Stimulated activated naive CD8-positive, alpha-beta T cell treated with anti-CD3 and anti-CD28 coated beads, Interleukin-15, Interleukin-2, amounts not matched to agents 100 U/mL and 50 U/mL, for 24 hours (primary cell): ENCODE results near the gene CNBD2.
A peak's percentile ranks its signal among the peaks of the same experiment; 100 is the strongest.
"Not testable (repeated sequence)": the region's sequence is repeated elsewhere in the genome, so short reads cannot be mapped to it uniquely, and the experiment has no call there.

ENCODE experiments used
- ATAC-seq: fragments of 150-1000 bp; cut with Tn5 transposase; one replicate; pipeline ENCODE4 v1.10.0; 2021
- DNase-seq: peaks from one replicate; pipeline ENCODE4 v3.0.0; 2021

CNBD2 gene

DNA sequence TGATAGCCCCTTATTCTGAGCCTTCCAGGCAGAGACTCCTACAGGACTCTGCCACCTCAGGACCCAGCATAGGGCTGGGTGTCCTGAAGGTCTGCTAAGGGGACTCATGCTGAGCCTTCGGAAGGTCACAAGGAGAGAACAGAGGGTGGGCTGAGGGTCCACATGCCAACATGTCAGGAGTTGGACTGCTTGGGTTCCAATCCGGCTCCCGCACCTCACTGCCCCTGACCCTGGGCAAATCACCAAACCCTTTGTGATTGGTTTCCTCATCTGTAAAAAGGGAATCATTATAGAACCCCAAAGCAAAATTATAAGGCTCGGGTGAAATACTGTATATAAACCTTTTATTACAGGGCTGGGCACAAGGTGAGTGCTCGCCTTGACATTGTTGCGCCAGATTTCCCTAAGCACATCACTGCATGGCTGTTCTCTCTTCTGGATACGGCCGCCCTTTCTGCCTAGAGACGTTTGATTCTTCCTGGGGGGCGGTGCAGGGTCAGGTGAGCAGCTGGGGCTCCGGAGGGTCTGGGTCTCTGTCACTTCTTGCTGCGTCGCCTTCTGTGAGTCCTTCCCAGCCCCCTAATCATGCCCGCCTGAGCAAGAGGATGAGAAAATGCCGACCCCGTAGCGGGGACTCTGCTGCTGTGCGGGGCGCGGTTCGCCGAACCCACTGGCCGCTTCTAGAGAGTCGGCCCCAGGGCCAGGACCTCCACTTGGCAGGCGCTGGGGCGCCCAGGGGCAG lies 95.7 kb downstream of the CNBD2 start:
- DNase-seq, result no peak
- ATAC-seq, result no peak

DNA sequence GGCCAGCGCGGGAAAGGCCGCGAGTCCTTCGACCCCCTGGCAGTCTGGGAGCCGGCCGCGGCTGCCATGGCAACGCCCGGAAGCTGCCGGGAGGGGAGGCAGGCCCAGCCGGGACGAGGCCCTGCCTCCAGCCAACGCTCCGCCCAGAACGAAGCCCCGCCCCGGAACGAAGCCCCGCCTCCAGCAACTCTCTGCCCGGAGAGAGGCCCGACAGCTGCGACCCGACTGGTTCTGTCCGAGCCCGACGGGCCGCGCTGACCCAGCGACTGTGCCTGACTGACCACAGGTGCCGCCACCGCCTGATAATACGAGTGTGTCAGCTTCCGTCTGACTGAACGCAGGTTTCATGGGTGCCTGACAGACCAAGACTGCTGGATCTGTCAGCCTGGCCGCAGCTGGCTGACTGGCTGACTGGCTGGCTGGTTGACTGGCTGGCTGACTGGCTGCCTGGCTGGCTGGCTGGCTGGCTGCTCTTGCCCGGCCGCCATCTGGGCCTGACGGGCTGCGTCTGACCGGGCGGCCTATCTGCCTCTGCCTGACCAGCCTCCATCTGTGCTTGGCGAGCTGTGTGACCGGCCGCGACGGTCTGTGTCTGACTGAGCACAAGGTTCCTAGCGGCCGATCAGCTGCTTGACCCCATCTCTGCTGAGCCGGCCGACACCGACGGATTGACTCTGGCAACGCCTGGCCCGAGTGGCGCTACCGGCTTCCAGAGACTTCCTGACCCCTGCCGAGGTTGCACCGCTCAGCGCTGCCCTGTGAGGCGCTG lies 96.5 kb downstream of the CNBD2 start:
- peak; percentile 96 for DNase-seq
- peak; percentile 96 for ATAC-seq

DNA sequence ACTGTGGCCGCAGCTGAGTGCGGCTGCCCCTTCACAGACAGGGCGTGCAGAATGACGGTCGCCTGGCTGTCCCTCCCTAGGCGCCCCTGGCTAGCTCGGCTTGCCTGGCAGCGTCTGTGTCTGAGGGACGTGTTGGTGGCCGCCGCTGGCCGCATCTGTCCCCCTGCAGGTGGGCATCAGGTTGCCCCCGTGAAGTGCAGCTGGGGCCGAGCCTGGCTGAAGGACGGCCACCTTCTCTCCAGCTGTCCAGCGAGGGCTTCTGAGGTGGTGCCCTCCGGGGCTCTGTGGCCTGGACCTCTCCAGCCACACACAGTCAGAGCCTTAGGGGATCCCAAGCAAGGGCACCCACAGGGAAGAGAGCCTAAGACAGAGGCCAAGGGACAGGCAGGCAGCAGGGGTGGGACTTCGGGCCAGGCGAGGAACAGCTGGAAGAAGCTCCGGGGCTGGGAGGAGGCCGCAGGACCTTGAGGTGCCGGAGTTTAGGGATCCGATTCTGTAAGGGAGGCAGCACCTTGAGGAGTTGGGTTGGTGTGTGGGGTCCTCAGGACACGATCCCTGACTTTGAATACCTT lies 97.1 kb downstream of the CNBD2 start:
- ATAC-seq, result no peak

DNA sequence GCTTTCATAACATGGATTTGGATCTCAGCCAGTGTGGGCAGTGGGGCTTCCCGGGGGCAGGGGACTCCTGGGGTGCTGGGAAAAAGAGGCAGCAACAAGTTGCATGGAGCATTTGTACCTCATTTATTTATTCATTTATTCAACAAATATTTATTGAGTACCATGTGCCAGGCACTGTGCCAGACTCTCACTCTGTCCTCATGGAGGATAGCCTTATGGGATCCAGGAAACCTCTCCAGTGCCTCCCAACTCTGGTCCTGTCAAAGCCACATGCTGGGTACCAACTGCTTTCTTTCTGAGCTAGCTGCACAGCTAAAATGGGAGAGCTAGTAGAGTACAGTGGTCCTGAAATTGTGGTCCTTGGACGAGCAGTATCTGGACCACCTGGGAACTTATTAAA lies 98.4 kb downstream of the CNBD2 start:
- ATAC-seq, result no peak
- no peak for DNase-seq

More for the DNA sequence above, 97.1 kb downstream of the CNBD2 start:
- no peak for DNase-seq

DNA sequence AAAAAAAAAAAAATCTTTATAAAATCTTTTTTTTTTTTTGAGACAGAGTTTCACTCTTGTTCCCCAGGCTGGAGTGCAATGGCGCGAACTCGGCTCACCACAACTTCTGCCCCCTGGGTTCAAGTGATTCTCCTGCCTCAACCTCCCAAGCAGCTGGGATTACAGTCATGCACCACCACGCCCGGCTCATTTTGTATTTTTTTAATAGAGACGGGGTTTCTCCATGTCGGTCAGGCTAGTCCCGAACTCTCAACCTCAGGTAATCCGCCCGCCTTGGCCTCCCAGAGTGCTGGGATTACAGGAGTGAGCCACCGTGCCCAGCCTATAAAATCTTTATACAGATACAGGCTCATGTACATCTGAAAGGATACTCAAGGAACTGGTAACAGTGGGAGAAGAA lies 100.1 kb downstream of the CNBD2 start:
- not testable (repeated sequence) for DNase-seq, ATAC-seq

DNA sequence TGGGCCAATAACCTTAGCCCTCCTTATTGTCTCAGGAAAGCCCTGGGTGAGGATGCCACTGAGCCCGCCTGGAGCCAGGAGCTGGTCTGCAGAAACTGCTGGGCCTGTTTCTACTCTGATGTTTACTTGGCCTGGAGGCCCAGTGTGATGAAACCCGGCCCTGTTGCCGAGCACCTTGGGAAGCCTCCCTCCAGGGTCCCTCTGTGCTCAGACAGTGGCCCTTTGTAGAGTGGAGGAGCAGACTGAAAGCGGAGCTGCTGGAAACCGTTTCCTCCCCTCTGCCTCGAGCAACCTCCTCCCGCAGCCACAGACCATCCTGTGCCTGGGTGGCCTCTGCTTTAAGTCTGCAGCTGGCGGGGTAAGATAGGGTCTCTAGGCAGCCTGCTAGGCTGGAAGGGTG lies 102.1 kb downstream of the CNBD2 start:
- no peak for DNase-seq
- no peak for ATAC-seq

DNA sequence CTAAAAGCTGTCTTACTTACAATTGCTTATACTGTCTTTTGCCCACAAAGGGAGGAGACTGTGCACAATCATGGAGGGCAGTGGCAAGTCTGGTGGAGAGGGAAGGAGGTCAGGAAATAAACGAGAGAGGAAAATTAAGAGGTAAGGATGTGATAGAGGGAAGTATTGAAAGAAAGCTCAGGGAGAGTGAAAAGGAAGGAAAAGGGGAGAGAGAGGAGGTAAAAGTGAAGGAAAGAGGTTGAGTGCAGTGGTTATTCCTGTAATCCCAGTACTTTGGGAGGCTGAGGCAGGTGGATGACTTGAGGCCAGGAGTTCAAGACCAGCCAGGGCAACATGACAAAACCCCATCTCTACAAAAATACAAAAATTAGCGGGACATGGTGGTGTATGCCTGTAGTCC lies 103.5 kb downstream of the CNBD2 start:
- ATAC-seq (no peak), DNase-seq (no peak)

DNA sequence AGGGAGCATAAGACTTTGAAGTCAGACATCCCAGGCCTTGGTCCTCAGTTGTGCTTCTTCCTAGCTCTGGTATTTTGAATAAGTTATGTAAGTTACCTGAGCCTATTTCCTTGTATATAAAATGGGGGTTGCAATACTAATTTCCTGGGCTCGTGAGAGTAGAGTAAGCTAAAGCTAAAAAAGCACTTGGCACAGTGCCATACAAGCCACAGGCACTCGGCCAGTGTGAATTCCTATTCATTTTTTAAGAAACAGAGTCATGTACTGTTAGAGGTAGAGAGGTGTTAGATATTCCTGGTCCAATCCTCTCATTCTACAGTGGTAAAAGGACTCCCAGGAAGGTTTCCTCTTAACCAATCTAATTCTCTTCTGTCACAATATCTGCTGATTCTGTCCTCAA lies 106.6 kb downstream of the CNBD2 start:
- ATAC-seq (no peak), DNase-seq (no peak)

DNA sequence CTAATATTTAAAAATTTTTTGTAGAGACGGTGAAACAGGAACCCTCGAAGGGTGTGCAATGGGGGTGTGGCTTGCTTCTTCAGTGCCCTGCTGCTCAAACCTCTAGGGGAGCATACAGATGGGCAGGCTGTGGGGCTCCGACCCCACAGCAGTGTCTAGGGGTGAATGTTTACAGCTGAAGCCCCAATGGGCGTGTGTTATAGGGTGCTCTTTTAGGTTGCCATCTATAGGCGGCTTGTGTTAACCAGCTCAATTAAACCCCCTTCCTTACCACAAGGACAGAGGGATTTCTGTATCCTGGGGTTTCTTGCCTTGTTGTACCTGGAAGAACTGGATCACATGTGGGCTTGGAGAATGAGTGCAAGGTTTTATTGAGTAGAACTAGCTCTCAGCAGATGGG lies 109.4 kb downstream of the CNBD2 start:
- DNase-seq, ATAC-seq: not testable (repeated sequence)

DNA sequence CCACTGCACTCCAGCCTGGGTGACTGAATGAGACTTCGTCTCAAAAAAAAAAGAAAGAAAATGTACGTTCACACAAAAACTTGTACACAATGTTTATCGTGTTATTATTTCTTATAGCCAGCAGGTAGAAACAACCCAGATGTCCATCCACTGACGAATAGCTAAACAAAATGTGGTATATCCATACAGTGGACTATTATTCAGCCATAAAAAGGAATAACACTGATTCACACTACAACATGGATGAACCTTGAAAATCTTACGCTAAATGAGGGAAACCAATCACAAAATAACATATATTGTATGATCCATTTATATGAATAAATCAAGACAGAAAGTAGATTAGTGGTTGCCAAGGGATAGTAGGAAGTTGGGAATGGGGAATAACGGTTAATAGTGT lies 111.1 kb downstream of the CNBD2 start:
- no peak for ATAC-seq
- no peak for DNase-seq

DNA sequence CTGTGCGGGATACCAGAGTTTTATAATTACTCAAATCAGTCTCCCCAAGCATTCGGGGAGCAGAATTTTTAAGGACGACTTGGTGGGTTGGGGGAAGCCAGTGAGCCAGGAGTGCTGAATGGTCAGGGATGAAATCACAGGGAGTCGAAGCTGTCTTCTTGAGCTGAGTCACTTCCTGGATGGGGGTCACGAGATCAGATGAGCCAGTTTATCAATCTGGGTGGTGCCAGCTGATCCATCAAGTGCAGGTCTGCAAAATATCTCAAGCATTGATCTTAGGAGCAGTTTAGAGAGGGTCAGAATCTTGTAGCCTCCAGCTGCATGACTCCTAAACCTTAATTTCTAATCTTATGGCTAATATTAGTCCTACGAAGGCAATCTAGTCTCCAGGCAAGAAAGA lies 111.6 kb downstream of the CNBD2 start:
- not testable (repeated sequence) for DNase-seq, ATAC-seq
